ENCODE data around the gene LUZP2.

LUZP2 gene

DNA sequence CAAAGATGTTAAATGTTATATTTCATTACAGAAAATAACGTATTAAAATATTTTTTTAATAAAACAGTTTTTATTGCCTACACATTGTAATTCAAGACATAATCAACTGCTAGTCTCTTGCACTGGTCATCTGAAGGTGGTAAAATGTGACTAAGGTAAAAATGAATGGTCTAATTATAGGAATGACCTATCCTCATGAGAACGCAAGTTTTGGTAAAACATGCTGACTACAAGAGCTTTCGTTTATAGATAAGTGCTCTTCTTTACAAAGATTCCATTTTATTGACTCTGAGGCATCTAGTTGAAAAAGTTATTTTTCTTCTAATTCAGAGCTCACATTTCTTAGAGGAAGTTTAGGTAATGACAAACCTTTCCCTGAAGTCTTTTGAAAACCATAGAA is 27.3 kb downstream of the LUZP2 start:
- TF ChIP-seq EZH2phosphoT487 (conservative IDR thresholded peaks at IDR 0.05; ENCODE audit: low read length) (no peak), CTCF (IDR thresholded peaks at IDR 0.05; ENCODE audit: insufficient read depth, low read length, poor library complexity, severe bottlenecking) (no peak)
- Histone ChIP-seq H4K20me1 (ENCODE audit: low read depth, low read length) (no peaks in the 10 kb centered on the region), H3F3A (ENCODE audit: insufficient read depth) (no peaks in the 10 kb centered on the region), H3K79me2 (ENCODE audit: insufficient read depth, low read length) (no peaks in the 10 kb centered on the region), H3K9me2 (replicated peaks; ENCODE audit: insufficient read depth, low read length) (no peaks in the 10 kb centered on the region), H3K4me3 (ENCODE audit: insufficient read depth, low read length, poor library complexity, severe bottlenecking) (no peak overlapping the region), H3K4me2 (ENCODE audit: low read depth, low read length, poor library complexity, severe bottlenecking) (no peak overlapping the region), H3K27ac (ENCODE audit: low read depth, low read length) (no peak overlapping the region), H3K27me3 (ENCODE audit: low read length) (no peaks in the 10 kb centered on the region), H2AFZ (ENCODE audit: low read depth, low read length, severe bottlenecking) (no peak overlapping the region), H3K9me3 (ENCODE audit: insufficient read depth, low read length) (no peaks in the 10 kb centered on the region), H3K36me3 (ENCODE audit: low read length) (no peaks in the 10 kb centered on the region), H3K9ac (ENCODE audit: low read length) (no peak overlapping the region)

- Histone ChIP-seq H4K20me1 (ENCODE audit: low read depth, low read length) (no peaks in the 10 kb centered on the region), H3K9me3 (ENCODE audit: insufficient read depth, low read length) (no peaks in the 10 kb centered on the region), H3K27me3 (ENCODE audit: low read length) (no peaks in the 10 kb centered on the region), H3K9me2 (replicated peaks; ENCODE audit: insufficient read depth, low read length) (no peaks in the 10 kb centered on the region), H3K36me3 (ENCODE audit: low read length) (no peaks in the 10 kb centered on the region), H3K79me2 (ENCODE audit: insufficient read depth, low read length) (no peaks in the 10 kb centered on the region), H3K9ac (ENCODE audit: low read length) (no peak overlapping the region), H2AFZ (ENCODE audit: low read depth, low read length, severe bottlenecking) (no peak overlapping the region), H3K27ac (ENCODE audit: low read depth, low read length) (no peak overlapping the region), H3K4me3 (ENCODE audit: insufficient read depth, low read length, poor library complexity, severe bottlenecking) (no peak overlapping the region), H3K4me2 (ENCODE audit: low read depth, low read length, poor library complexity, severe bottlenecking) (no peak overlapping the region), H3F3A (ENCODE audit: insufficient read depth) (no peaks in the 10 kb centered on the region)
- TF ChIP-seq EZH2phosphoT487 (conservative IDR thresholded peaks at IDR 0.05; ENCODE audit: low read length) = no peak
- TF ChIP-seq CTCF (IDR thresholded peaks at IDR 0.05; ENCODE audit: insufficient read depth, low read length, poor library complexity, severe bottlenecking) = no peak
Observed at GRCh38 chr11:24531528-24531927, 34.7 kb downstream of the LUZP2 start.

DNA sequence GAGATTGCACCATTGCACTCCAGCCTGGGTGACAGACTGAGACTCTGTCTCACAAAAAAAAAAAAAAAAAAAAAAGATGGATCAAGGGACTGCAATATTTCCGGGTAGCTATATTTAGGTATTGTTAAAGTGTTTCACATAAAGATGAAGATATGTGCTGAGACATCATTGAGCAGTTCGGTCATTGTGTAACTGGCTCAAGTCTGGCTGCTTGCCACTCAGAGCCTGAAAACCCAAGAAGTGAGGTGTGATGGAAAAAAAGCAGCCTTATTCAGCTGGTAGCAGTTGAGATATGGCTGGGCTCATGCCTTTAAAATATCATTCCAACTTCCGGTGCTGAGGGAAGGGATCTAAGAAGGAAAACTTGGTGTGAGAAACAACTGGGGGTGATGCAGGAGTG is 46.9 kb downstream of the LUZP2 start:
- no peaks in the 10 kb centered on the region for H3K36me3 ChIP-seq (ENCODE audit: low read length)
- no peak overlapping the region for H3K9ac ChIP-seq (ENCODE audit: low read length)
- no peak overlapping the region for H2AFZ ChIP-seq (ENCODE audit: low read depth, low read length, severe bottlenecking)
- no peaks in the 10 kb centered on the region for H3K9me3 ChIP-seq (ENCODE audit: insufficient read depth, low read length)
- H3F3A ChIP-seq (ENCODE audit: insufficient read depth) = no peaks in the 10 kb centered on the region
- H3K79me2 ChIP-seq (ENCODE audit: insufficient read depth, low read length) = no peaks in the 10 kb centered on the region
- no peak overlapping the region for H3K27ac ChIP-seq (ENCODE audit: low read depth, low read length)
- no peaks in the 10 kb centered on the region for H3K9me2 ChIP-seq (replicated peaks; ENCODE audit: insufficient read depth, low read length)
- no peak overlapping the region for H3K4me3 ChIP-seq (ENCODE audit: insufficient read depth, low read length, poor library complexity, severe bottlenecking)
- TF ChIP-seq CTCF (IDR thresholded peaks at IDR 0.05; ENCODE audit: insufficient read depth, low read length, poor library complexity, severe bottlenecking) = no peak
- no peak for TF ChIP-seq EZH2phosphoT487 (conservative IDR thresholded peaks at IDR 0.05; ENCODE audit: low read length)
- H3K4me2 ChIP-seq (ENCODE audit: low read depth, low read length, poor library complexity, severe bottlenecking) = no peak overlapping the region
- no peaks in the 10 kb centered on the region for H4K20me1 ChIP-seq (ENCODE audit: low read depth, low read length)
- H3K27me3 ChIP-seq (ENCODE audit: low read length) = no peaks in the 10 kb centered on the region

DNA sequence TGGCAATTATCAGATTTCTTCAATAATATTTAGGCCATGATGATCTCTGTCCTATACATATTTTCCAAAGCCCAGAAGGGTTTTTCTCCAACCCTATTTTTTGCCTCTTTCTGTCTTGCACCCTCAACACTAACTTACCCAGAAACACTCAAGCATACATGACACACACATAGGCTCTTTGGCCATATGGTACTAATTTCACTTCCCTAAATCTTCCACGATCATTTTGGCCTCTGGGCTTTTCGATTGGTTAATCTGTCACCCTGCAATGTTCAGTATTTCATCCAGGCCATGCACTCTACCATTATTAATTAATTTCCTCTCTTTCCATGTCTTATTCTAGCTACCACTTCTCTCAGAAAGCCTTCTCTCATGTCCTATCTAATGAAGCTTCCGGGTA is 59.8 kb downstream of the LUZP2 start:
- H3K4me3 ChIP-seq (ENCODE audit: insufficient read depth, low read length, poor library complexity, severe bottlenecking) = no peak overlapping the region
- no peak overlapping the region for H3K27ac ChIP-seq (ENCODE audit: low read depth, low read length)
- peak overlapping the region; percentile 20 for H2AFZ ChIP-seq (ENCODE audit: low read depth, low read length, severe bottlenecking)
- no peaks in the 10 kb centered on the region for H3K36me3 ChIP-seq (ENCODE audit: low read length)
- H3K9me2 ChIP-seq (replicated peaks; ENCODE audit: insufficient read depth, low read length) = no peaks in the 10 kb centered on the region
- no peak overlapping the region for H3K4me2 ChIP-seq (ENCODE audit: low read depth, low read length, poor library complexity, severe bottlenecking)
- H3K9ac ChIP-seq (ENCODE audit: low read length) = no peak overlapping the region
- H4K20me1 ChIP-seq (ENCODE audit: low read depth, low read length) = no peaks in the 10 kb centered on the region
- TF ChIP-seq CTCF (IDR thresholded peaks at IDR 0.05; ENCODE audit: insufficient read depth, low read length, poor library complexity, severe bottlenecking) (no peak), EZH2phosphoT487 (conservative IDR thresholded peaks at IDR 0.05; ENCODE audit: low read length) (no peak)
- no peaks in the 10 kb centered on the region for H3K27me3 ChIP-seq (ENCODE audit: low read length)
- H3F3A ChIP-seq (ENCODE audit: insufficient read depth) = no peaks in the 10 kb centered on the region
- no peaks in the 10 kb centered on the region for H3K9me3 ChIP-seq (ENCODE audit: insufficient read depth, low read length)
- H3K79me2 ChIP-seq (ENCODE audit: insufficient read depth, low read length) = no peaks in the 10 kb centered on the region
